ENCODE measurements around the gene RBAK.

DNA sequence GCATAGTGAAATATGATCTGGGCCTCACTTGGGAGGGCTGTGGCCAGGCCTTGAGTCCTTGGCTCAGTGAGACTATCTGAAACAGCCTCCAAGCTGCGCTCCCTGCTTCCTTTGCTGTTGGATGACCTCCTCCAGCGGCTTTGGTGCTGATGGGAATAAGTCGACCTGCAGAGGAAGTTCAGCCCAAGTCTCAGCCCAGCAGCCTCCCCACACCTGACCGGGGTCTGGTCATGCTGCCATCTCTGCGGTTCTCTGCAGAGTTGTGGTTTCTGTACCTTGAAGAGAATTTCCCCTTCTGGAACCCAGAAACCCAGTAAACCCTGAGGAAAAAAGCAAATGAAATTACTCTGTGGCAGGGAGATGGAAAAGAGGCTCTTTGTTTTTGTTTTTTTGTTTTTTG lies 4.6 kb upstream of the RBAK start:
- TF ChIP-seq, protein P1, sequence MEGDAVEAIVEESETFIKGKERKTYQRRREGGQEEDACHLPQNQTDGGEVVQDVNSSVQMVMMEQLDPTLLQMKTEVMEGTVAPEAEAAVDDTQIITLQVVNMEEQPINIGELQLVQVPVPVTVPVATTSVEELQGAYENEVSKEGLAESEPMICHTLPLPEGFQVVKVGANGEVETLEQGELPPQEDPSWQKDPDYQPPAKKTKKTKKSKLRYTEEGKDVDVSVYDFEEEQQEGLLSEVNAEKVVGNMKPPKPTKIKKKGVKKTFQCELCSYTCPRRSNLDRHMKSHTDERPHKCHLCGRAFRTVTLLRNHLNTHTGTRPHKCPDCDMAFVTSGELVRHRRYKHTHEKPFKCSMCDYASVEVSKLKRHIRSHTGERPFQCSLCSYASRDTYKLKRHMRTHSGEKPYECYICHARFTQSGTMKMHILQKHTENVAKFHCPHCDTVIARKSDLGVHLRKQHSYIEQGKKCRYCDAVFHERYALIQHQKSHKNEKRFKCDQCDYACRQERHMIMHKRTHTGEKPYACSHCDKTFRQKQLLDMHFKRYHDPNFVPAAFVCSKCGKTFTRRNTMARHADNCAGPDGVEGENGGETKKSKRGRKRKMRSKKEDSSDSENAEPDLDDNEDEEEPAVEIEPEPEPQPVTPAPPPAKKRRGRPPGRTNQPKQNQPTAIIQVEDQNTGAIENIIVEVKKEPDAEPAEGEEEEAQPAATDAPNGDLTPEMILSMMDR (IDR thresholded peaks at IDR 0.05), result no peak
- TF ChIP-seq POLR2AphosphoS5 (IDR thresholded peaks at IDR 0.05), result no peak

Data from stomach (tissue), 4 donors.